ENCODE data around the gene DES. TPM values are rescaled to one million over a fixed set of nuclear protein-coding genes. Genes with fewer than 3 reads are reported as not detected.

The DES gene
- total and polyA plus RNA-seq, 2 donors (not counting 1 experiment from before 2014, with no cell fraction given): not detected

DNA sequence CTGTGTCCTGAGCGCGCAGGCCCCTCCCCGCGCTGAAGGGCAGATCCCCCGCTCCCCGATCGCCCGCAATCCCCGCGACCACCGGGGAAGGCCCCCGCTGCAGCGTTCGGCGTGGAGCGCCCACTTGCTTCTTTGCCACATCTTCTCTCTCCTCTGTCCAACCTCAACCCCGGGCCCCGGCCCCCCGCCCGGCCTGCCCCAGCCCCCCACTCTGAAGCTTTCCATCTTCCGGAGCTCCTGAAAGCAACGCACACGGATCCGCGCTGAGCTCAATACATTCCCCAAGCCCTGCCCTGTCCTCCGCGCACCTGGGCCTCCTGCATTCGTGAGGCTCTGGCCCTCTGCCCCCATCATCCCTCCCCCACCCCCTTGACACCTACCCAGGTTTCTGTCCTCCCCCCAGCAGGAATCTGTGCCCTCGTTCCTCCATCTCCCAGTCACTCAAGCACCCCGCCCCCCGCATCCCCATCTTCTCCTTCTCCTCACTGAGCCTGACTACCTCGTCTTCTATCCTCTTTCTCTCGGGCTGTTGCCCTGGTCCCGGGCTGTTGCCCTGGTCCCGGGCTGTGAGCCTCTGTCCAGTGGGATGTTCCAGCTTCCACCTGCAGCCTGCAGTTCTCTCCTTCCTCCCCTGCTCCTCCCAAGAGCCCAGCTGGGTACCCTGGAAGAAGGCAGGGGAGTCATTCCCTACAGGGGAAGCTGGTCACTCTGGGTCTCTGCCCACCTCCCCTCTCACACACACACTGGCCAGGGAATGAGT, 24.3 kb downstream of the DES start:
- Histone ChIP-seq H3K27ac (ENCODE audit: low read length in 2 of 2) (no peak overlapping the region), H3K9ac (ENCODE audit: low read length) (no peak overlapping the region), H3K4me3 (ENCODE audit: control extremely low read depth in 1 of 5, extremely low read depth in 1 of 5, insufficient read depth in 1 of 5, low read depth in 2 of 5, low read length in 4 of 5) (peak overlapping the region in 2 of 5 experiments; percentile 24 to 42), H4K20me1 (ENCODE audit: control insufficient read depth, insufficient read depth, low read length, poor library complexity, severe bottlenecking) (no peaks in the 10 kb centered on the region), H3K4me2 (replicated peaks; ENCODE audit: low read depth, low read length, poor library complexity, severe bottlenecking) (peak overlapping the region; percentile 61), H2AFZ (ENCODE audit: insufficient read depth, low read depth, low read length, poor library complexity, severe bottlenecking) (peak overlapping the region; percentile 33), H3K27me3 (replicated peaks in 1 of 4; ENCODE audit: control extremely low read depth in 1 of 4, control insufficient read depth in 3 of 4, insufficient read depth in 4 of 4, low read length in 3 of 4) (peaks cover 0 to 38% (median 16%) of the 10 kb centered on the region in 4 experiments), H3K79me2 (ENCODE audit: control insufficient read depth, insufficient read depth, low read length) (no peaks in the 10 kb centered on the region), H3K9me3 (ENCODE audit: control extremely low read depth in 1 of 3, control insufficient read depth in 2 of 3, insufficient read depth in 1 of 3, low read length in 2 of 3) (no peaks in the 10 kb centered on the region), H3K4me1 (ENCODE audit: control insufficient read depth in 2 of 2, insufficient read depth in 2 of 2, low read length in 2 of 2) (peaks cover 6% of the 10 kb centered on the region in 2 donors), H3K36me3 (replicated peaks in 1 of 2; ENCODE audit: control extremely low read depth in 1 of 2, control insufficient read depth in 1 of 2, extremely low read depth in 1 of 2, insufficient read depth in 2 of 2, low read length in 1 of 2) (no peaks in the 10 kb centered on the region)
- CTCF ChIA-PET: no interaction called here
- ATAC-seq (ENCODE audit: low read depth) (no peak), DNase-seq (no peak)
- Mint-ChIP-seq H3K27ac (no peak overlapping the region), H3K4me1 (peaks cover 17% of the 10 kb centered on the region), H3K4me3 (peak overlapping the region; percentile 74), H3K9me3 (ENCODE audit: insufficient read depth) (no peaks in the 10 kb centered on the region), H3K27me3 (peaks cover 51% of the 10 kb centered on the region)
- POLR2A ChIA-PET: no interaction called here
- no peak for TF ChIP-seq EZH2 (IDR thresholded peaks at IDR 0.05; ENCODE audit: borderline replicate concordance, insufficient read depth, low read depth, low read length, poor library complexity, severe bottlenecking)
- TF ChIP-seq, protein P1, sequence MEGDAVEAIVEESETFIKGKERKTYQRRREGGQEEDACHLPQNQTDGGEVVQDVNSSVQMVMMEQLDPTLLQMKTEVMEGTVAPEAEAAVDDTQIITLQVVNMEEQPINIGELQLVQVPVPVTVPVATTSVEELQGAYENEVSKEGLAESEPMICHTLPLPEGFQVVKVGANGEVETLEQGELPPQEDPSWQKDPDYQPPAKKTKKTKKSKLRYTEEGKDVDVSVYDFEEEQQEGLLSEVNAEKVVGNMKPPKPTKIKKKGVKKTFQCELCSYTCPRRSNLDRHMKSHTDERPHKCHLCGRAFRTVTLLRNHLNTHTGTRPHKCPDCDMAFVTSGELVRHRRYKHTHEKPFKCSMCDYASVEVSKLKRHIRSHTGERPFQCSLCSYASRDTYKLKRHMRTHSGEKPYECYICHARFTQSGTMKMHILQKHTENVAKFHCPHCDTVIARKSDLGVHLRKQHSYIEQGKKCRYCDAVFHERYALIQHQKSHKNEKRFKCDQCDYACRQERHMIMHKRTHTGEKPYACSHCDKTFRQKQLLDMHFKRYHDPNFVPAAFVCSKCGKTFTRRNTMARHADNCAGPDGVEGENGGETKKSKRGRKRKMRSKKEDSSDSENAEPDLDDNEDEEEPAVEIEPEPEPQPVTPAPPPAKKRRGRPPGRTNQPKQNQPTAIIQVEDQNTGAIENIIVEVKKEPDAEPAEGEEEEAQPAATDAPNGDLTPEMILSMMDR (IDR thresholded peaks at IDR 0.05): no peak
- intact Hi-C loops (cut with micrococcal nuclease): no loop called here
- WGBS (ENCODE audit: insufficient coverage): 12% methylated on average over 29 of the region's 35 CpGs

DNA sequence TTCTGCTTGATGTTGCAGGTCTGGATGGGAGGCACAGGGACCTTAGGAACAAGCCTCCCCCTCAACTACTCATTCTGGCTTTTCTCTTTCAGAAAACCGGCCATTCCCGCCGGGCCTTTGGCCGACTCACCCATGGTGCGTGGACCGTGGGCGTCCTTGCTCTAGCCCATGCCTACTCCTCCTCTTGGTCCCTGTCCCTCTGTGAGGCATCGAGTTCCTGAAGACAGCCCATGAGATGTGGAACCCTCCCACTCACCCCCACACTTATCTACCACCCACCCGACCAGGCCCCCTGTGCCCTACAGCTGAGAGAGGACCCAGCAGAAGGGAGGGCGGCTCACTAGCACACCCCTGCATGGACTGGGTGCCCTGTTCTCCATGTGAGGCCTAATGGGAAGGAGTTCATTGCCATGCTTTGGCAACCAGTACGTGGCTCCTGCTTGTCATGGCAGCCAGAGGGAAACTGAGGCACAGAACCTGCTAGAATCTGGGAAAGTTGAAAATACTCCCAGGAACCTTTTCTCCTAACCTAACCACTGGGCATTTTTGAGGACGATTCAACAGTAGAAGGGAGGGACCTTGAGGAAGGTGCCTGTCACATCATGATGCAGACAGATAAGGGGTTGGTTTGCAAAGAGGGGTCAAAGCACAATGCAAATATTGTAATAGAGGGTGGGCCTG, 25.0 kb downstream of the DES start:
- H3K4me3 ChIP-seq (ENCODE audit: control extremely low read depth in 1 of 5, extremely low read depth in 1 of 5, insufficient read depth in 1 of 5, low read depth in 2 of 5, low read length in 4 of 5): no peak overlapping the region
- no peak overlapping the region for H3K27ac Mint-ChIP-seq
- H3K9me3 ChIP-seq (ENCODE audit: control extremely low read depth in 1 of 3, control insufficient read depth in 2 of 3, insufficient read depth in 1 of 3, low read length in 2 of 3): no peaks in the 10 kb centered on the region
- H2AFZ ChIP-seq (ENCODE audit: insufficient read depth, low read depth, low read length, poor library complexity, severe bottlenecking): no peak overlapping the region
- H3K27me3 ChIP-seq (replicated peaks in 1 of 4; ENCODE audit: control extremely low read depth in 1 of 4, control insufficient read depth in 3 of 4, insufficient read depth in 4 of 4, low read length in 3 of 4): peaks cover 0 to 40% (median 18%) of the 10 kb centered on the region in 4 experiments
- intact Hi-C loops (cut with micrococcal nuclease): no loop called here
- TF ChIP-seq, protein P1 (IDR thresholded peaks at IDR 0.05): no peak
- no peak for TF ChIP-seq EZH2 (IDR thresholded peaks at IDR 0.05; ENCODE audit: borderline replicate concordance, insufficient read depth, low read depth, low read length, poor library complexity, severe bottlenecking)
- no peak overlapping the region for H3K27ac ChIP-seq (ENCODE audit: low read length in 2 of 2)
- H3K79me2 ChIP-seq (ENCODE audit: control insufficient read depth, insufficient read depth, low read length): no peaks in the 10 kb centered on the region
- peaks cover 17% of the 10 kb centered on the region for H3K4me1 Mint-ChIP-seq
- H3K9me3 Mint-ChIP-seq (ENCODE audit: insufficient read depth): no peaks in the 10 kb centered on the region
- peak overlapping the region; percentile 74 for H3K4me3 Mint-ChIP-seq
- no peaks in the 10 kb centered on the region for H3K36me3 ChIP-seq (replicated peaks in 1 of 2; ENCODE audit: control extremely low read depth in 1 of 2, control insufficient read depth in 1 of 2, extremely low read depth in 1 of 2, insufficient read depth in 2 of 2, low read length in 1 of 2)
- DNase-seq: no peak
- H3K9ac ChIP-seq (ENCODE audit: low read length): no peak overlapping the region
- no peak overlapping the region for H3K4me2 ChIP-seq (replicated peaks; ENCODE audit: low read depth, low read length, poor library complexity, severe bottlenecking)
- peaks cover 6% of the 10 kb centered on the region in 2 donors for H3K4me1 ChIP-seq (ENCODE audit: control insufficient read depth in 2 of 2, insufficient read depth in 2 of 2, low read length in 2 of 2)
- H3K27me3 Mint-ChIP-seq: peaks cover 51% of the 10 kb centered on the region
- ATAC-seq (ENCODE audit: low read depth): no peak
- H4K20me1 ChIP-seq (ENCODE audit: control insufficient read depth, insufficient read depth, low read length, poor library complexity, severe bottlenecking): no peaks in the 10 kb centered on the region
- CTCF ChIA-PET: no interaction called here
- POLR2A ChIA-PET: no interaction called here
- WGBS (ENCODE audit: insufficient coverage): 86% methylated on average over 12 of the region's 12 CpGs
